Measurements from ENCODE around the gene MYO18A.

MYO18A gene

DNA sequence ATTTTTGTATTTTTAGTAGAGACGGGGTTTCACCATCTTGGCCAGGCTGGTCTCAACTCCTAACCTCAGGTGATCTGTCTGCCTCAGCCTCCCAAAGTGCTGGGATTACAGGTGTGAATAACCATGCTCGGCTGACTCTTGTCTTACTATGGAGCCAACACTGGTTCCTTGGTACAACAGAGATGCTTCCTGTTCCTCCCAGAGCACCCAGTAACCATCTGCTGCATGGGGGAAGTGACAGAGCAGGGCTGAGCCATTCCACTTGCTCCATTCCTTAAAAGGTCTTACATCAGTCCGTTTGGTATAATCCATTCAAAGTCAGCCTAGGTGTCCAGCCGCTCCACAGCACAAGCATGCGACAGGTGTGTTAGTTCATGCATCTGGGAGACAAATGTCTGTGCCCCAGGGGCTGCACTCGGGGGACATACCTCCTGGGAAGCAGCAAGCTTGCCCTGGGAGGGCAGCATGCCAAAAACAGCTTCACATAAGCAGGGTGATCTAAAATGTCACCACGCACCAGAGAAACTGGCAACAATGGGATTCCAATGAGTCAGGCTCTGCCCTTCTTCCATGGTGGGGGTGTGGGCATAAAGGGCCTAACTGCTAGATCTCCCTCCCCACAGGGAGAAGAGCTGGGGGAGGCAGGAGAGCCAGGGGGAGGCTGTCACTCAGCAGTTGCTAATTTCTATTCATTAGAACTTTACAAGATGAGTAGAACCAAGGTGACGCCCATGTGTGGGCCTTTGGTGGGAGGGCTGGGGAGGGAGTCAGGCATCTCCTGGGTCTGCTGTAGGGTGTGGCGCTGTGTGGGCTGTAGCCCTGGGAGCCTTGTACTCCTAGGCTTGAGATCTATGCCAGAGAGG, 101.8 kb downstream of the MYO18A start:
- H3K4me3 ChIP-seq (ENCODE audit: low read depth, low read length), result no peak overlapping the region
- peak; percentile 5 for DNase-seq (ENCODE audit: low read depth)
- TF ChIP-seq, protein P1, sequence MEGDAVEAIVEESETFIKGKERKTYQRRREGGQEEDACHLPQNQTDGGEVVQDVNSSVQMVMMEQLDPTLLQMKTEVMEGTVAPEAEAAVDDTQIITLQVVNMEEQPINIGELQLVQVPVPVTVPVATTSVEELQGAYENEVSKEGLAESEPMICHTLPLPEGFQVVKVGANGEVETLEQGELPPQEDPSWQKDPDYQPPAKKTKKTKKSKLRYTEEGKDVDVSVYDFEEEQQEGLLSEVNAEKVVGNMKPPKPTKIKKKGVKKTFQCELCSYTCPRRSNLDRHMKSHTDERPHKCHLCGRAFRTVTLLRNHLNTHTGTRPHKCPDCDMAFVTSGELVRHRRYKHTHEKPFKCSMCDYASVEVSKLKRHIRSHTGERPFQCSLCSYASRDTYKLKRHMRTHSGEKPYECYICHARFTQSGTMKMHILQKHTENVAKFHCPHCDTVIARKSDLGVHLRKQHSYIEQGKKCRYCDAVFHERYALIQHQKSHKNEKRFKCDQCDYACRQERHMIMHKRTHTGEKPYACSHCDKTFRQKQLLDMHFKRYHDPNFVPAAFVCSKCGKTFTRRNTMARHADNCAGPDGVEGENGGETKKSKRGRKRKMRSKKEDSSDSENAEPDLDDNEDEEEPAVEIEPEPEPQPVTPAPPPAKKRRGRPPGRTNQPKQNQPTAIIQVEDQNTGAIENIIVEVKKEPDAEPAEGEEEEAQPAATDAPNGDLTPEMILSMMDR (conservative IDR thresholded peaks at IDR 0.05; ENCODE audit: low read depth, low read length), result no peak

DNA sequence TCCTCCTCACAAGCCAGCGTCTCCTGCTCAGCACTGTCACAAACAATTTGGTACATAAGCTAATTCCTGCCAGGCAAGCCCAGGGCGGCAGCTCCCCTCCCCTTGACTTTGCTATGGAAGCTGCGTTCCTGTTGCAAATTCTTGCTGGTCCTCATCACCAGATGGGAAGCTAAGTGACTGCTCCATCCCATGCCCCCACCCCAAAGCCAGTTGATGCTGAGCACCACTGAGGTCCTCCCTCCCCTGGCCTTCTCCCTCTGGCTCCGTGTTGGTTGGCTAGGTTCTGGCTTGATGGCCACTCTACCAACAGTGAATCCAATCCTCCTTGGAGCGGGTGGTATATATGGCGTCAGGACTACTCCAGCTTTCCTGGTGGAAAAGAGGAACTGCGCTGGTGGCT, 102.9 kb downstream of the MYO18A start:
- DNase-seq (ENCODE audit: low read depth), result no peak

DNA sequence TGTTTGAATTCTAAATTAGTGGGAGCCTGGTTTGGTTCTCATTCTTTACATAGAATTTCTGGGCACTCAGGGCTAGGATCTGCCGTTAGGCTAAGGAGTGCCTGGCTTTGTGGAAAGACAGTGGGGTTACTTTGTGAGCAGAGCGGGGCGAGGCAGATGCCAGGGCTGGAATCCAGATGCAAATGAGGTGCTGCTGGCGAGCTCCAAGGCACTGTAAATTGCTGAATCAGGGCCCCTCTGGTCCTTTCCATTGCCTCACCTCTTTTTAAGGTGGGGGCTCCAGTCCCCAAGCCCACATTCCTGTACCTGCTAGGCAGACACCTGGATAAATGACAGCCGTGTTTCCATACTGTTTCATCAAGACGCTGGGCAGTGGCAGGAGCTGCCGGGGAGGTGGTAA, 103.5 kb downstream of the MYO18A start:
- TF ChIP-seq, protein P1 (conservative IDR thresholded peaks at IDR 0.05; ENCODE audit: low read depth, low read length), result no peak
- DNase-seq (ENCODE audit: low read depth), result no peak

More for the DNA sequence above, 102.9 kb downstream of the MYO18A start:
- TF ChIP-seq, protein P1 (conservative IDR thresholded peaks at IDR 0.05; ENCODE audit: low read depth, low read length), result no peak
- no peak overlapping the region for H3K4me3 ChIP-seq (ENCODE audit: low read depth, low read length)

DNA sequence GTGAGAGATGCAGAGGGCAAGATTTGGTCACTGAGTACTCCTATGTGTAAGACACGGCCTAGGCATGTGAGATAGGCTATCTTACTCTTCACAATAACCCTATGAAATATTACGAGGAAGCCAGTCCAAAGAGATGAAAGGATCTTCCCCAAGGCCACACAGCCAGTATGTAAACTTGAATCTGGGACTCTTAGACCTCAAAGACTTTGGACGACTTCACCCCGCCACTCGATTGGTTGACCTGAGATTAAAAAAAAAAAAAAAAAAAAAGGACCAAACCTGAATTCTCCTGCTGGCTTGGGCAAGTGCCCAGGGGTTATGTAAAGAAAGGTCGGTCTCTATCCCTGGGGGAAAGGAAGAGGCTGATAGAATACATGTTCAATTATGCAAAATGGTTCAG, 104.1 kb downstream of the MYO18A start:
- TF ChIP-seq, protein P1 (conservative IDR thresholded peaks at IDR 0.05; ENCODE audit: low read depth, low read length), result no peak
- H3K4me3 ChIP-seq (ENCODE audit: low read depth, low read length), result no peak overlapping the region

More for the DNA sequence above, 103.5 kb downstream of the MYO18A start:
- no peak overlapping the region for H3K4me3 ChIP-seq (ENCODE audit: low read depth, low read length)

DNA sequence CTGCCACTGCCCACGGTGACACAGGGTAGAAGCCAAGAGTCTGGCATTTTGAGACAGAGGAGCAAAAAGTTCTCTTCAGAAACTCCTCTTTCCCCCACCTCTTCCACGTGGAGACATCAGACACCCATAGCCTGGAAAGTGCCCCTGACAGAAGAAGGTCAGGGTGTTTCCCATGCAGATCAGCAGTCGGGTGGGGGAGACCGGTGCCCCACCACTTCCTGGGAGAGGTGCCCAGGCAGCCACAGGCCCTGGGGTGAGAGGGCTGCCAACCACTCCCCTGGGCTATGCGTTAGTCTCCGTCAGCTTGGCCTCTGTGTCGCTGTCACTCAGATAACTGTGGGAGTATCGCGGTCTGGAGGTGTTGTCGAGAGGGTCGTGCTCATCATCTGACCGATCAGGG, 105.7 kb downstream of the MYO18A start:
- DNase-seq (ENCODE audit: low read depth), result no peak
- H3K4me3 ChIP-seq (ENCODE audit: low read depth, low read length), result no peak overlapping the region
- TF ChIP-seq, protein P1 (conservative IDR thresholded peaks at IDR 0.05; ENCODE audit: low read depth, low read length), result no peak

More for the DNA sequence above, 104.1 kb downstream of the MYO18A start:
- no peak for DNase-seq (ENCODE audit: low read depth)

DNA sequence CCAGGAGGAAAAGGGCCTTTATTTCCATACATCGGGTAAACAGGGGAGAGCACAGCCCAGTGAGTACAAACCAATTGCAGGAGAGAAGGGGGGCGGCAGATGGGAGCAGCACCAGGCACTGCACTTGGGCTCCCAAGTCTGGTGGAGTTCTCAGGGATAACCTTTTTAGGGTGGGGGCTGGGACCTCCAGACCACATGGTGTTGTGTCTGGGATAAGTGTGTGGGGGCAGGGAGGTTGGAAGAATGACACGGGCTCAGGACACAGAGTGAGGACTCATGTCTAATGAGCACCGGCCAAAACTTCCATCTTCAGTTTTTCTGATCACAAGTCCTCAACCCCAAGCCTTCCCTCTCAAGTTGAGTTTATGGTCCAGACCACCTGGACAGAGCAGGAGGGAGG, 106.7 kb downstream of the MYO18A start:
- DNase-seq (ENCODE audit: low read depth), result no peak
- H3K4me3 ChIP-seq (ENCODE audit: low read depth, low read length), result no peak overlapping the region
- TF ChIP-seq, protein P1 (conservative IDR thresholded peaks at IDR 0.05; ENCODE audit: low read depth, low read length), result no peak

DNA sequence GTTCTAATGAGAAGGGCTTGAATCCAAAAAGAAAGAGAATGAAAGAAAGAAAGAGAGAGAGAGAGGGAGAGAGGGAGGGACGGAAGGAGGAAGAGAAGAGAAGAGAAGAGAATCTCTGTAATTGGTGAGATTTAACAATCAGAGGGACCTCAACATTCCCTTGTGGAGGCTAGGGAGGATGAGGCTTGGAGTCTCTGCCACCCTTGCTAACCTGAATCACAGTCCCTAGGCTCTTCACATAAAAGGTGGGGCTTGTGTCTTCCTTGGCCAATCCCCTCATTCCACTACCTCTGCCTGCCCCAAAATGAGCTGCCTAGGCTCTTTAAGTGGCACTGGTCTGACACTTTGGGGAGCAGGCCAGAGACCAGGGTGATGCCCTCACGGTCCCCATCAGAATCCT, 107.2 kb downstream of the MYO18A start:
- DNase-seq (ENCODE audit: low read depth), result no peak

More for the DNA sequence above, 107.2 kb downstream of the MYO18A start:
- TF ChIP-seq, protein P1 (conservative IDR thresholded peaks at IDR 0.05; ENCODE audit: low read depth, low read length), result no peak
- H3K4me3 ChIP-seq (ENCODE audit: low read depth, low read length), result no peak overlapping the region

All from choroid plexus epithelial cell (primary cell).